ENCODE data around the gene CLCN5. TPM values are rescaled to one million over a fixed set of nuclear protein-coding genes. Genes with fewer than 3 reads are reported as not detected.

The CLCN5 gene
- total and polyA plus RNA-seq, 2 of the 13 experiments (the other 11 are each of a cell fraction or from before 2014, with no cell fraction given): 7.8 to 27.3 TPM

DNA sequence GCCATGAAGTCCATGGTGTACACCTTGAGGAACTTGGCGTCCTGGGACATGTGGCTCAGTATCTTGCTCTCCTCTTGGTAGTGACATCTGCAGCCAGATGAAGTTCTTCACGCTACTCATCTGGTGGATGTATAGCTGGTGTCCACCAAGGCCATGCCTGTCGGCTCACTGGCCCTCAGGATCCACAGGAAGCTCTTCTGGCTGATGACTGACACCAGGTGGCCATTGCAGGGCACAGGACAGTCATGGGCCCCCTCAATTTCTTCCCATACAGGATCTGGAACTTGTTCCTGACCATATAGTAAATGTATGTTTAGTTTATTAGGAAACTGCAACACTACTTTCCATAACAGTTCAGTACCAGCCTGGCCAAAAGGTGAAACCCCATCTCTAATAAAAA lies 10.3 kb upstream of the CLCN5 start:
- CTCF ChIA-PET (ENCODE audit: low intra/inter-chr PET ratio, low total read pairs): interaction anchor here (0.6 to 1.2 kb wide), 2 partner anchors 28 to 72 kb away, joined by 3 to 4 read pairs; no protein-coding TSS in a partner anchor

More for the DNA sequence above, 10.3 kb upstream of the CLCN5 start:
- Histone ChIP-seq H4K20me1 (ENCODE audit: insufficient read depth, low read length) (no peaks in the 10 kb centered on the region), H3K4me2 (ENCODE audit: low read depth, low read length) (peak overlapping the region; percentile 36; the same call in 1 of the 2 replicates), H3K36me3 (replicated peaks in 1 of 2; ENCODE audit: control insufficient read depth in 1 of 2, insufficient read depth in 2 of 2, low read length in 2 of 2) (no peaks in the 10 kb centered on the region), H3K9me3 (ENCODE audit: low read length) (no peaks in the 10 kb centered on the region), H3K27ac (ENCODE audit: extremely low read length, insufficient read depth, low read length) (no peak overlapping the region), H3K9ac (ENCODE audit: insufficient read depth, low read depth, low read length) (no peak overlapping the region), H3K27me3 (ENCODE audit: control insufficient read depth in 1 of 2, insufficient read depth in 2 of 2, low read length in 2 of 2) (no peaks in the 10 kb centered on the region), H3K4me3 (replicated peaks in 1 of 3; ENCODE audit: insufficient read depth in 1 of 3, low read depth in 2 of 3, low read length in 3 of 3) (no peak overlapping the region), H2AFZ (ENCODE audit: low read length) (no peak overlapping the region), H3K79me2 (ENCODE audit: insufficient read depth, low read length) (no peaks in the 10 kb centered on the region), H3K4me1 (ENCODE audit: insufficient read depth, low read length) (peaks cover 19% of the 10 kb centered on the region)
- no TSS peak for BruUV-seq (replicated peaks)
- peak; percentile 93 for ATAC-seq
- FAIRE-seq: no peak
- intact Hi-C loops (cut with micrococcal nuclease; ENCODE audit: unreplicated experiment) (loop anchor here (1.0 to 2.0 kb wide), 2 partner anchors 27 to 72 kb away; no protein-coding TSS in a partner anchor), in situ Hi-C loops (cut with HindIII; ENCODE audit: extremely low pct_ligation_motif_present, low pct_unique_long_range_greater_than_20kb) (loop anchor here (5.0 to 25.0 kb wide), 3 partner anchors 70 to 675 kb away; no protein-coding TSS in a partner anchor)
- TF ChIP-seq PLRG1 (conservative IDR thresholded peaks at IDR 0.05): no peak
- TF ChIP-seq ZNF329 (CRISPR knock-in tag; IDR thresholded peaks at IDR 0.05; ENCODE audit: low read depth): no peak
- peak; percentile 48; the same call in 1 of the 2 replicates for TF ChIP-seq RAD21 (CRISPR knock-in tag; IDR thresholded peaks at IDR 0.05)
- no peak for TF ChIP-seq ZNF598 (CRISPR knock-in tag; IDR thresholded peaks at IDR 0.05; ENCODE audit: borderline replicate concordance)
- TF ChIP-seq ZNF230 (CRISPR knock-in tag; IDR thresholded peaks at IDR 0.05): no peak
- TF ChIP-seq, protein P1, sequence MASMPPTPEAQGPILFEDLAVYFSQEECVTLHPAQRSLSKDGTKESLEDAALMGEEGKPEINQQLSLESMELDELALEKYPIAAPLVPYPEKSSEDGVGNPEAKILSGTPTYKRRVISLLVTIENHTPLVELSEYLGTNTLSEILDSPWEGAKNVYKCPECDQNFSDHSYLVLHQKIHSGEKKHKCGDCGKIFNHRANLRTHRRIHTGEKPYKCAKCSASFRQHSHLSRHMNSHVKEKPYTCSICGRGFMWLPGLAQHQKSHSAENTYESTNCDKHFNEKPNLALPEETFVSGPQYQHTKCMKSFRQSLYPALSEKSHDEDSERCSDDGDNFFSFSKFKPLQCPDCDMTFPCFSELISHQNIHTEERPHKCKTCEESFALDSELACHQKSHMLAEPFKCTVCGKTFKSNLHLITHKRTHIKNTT (CRISPR knock-in tag; IDR thresholded peaks at IDR 0.05): no peak
- TF ChIP-seq, protein P2, sequence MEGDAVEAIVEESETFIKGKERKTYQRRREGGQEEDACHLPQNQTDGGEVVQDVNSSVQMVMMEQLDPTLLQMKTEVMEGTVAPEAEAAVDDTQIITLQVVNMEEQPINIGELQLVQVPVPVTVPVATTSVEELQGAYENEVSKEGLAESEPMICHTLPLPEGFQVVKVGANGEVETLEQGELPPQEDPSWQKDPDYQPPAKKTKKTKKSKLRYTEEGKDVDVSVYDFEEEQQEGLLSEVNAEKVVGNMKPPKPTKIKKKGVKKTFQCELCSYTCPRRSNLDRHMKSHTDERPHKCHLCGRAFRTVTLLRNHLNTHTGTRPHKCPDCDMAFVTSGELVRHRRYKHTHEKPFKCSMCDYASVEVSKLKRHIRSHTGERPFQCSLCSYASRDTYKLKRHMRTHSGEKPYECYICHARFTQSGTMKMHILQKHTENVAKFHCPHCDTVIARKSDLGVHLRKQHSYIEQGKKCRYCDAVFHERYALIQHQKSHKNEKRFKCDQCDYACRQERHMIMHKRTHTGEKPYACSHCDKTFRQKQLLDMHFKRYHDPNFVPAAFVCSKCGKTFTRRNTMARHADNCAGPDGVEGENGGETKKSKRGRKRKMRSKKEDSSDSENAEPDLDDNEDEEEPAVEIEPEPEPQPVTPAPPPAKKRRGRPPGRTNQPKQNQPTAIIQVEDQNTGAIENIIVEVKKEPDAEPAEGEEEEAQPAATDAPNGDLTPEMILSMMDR (CRISPR knock-in tag; IDR thresholded peaks at IDR 0.05): peak; percentile 78
- no peak for TF ChIP-seq ZNF883 (CRISPR knock-in tag; IDR thresholded peaks at IDR 0.05; ENCODE audit: not compliant biosample characterization)
- TF ChIP-seq GABPB1 (CRISPR knock-in tag; IDR thresholded peaks at IDR 0.05): no peak
- TF ChIP-seq, protein P3, sequence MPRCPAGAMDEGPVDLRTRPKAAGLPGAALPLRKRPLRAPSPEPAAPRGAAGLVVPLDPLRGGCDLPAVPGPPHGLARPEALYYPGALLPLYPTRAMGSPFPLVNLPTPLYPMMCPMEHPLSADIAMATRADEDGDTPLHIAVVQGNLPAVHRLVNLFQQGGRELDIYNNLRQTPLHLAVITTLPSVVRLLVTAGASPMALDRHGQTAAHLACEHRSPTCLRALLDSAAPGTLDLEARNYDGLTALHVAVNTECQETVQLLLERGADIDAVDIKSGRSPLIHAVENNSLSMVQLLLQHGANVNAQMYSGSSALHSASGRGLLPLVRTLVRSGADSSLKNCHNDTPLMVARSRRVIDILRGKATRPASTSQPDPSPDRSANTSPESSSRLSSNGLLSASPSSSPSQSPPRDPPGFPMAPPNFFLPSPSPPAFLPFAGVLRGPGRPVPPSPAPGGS (CRISPR knock-in tag; IDR thresholded peaks at IDR 0.05): no peak
- TF ChIP-seq HNRNPUL1 (IDR thresholded peaks at IDR 0.05; ENCODE audit: low read depth, low read length): no peak
- no peak for TF ChIP-seq REPIN1 (CRISPR knock-in tag; IDR thresholded peaks at IDR 0.05; ENCODE audit: borderline replicate concordance, low read depth)
- no peak for TF ChIP-seq NFIC (IDR thresholded peaks at IDR 0.05; ENCODE audit: low read length)
- TF ChIP-seq, protein P4, sequence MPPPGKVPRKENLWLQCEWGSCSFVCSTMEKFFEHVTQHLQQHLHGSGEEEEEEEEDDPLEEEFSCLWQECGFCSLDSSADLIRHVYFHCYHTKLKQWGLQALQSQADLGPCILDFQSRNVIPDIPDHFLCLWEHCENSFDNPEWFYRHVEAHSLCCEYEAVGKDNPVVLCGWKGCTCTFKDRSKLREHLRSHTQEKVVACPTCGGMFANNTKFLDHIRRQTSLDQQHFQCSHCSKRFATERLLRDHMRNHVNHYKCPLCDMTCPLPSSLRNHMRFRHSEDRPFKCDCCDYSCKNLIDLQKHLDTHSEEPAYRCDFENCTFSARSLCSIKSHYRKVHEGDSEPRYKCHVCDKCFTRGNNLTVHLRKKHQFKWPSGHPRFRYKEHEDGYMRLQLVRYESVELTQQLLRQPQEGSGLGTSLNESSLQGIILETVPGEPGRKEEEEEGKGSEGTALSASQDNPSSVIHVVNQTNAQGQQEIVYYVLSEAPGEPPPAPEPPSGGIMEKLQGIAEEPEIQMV (CRISPR knock-in tag; IDR thresholded peaks at IDR 0.05; ENCODE audit: low read depth): no peak
- TF ChIP-seq STAG1 (CRISPR knock-in tag; IDR thresholded peaks at IDR 0.05): peak; percentile 84
- no CpG with 5 or more reads among the region's 3 CpGs for WGBS (ENCODE audit: low lambda C conversion rate)
- POLR2A ChIA-PET: interaction anchor here (1.0 to 1.6 kb wide), 2 partner anchors 33 to 69 kb away, joined by 4 to 6 read pairs; partner anchors contain the start of gene USP27X
- DNase-seq (ENCODE audit: low spot score): peak; percentile 23
